ENCODE results near the gene TNPO3.

The TNPO3 gene

DNA sequence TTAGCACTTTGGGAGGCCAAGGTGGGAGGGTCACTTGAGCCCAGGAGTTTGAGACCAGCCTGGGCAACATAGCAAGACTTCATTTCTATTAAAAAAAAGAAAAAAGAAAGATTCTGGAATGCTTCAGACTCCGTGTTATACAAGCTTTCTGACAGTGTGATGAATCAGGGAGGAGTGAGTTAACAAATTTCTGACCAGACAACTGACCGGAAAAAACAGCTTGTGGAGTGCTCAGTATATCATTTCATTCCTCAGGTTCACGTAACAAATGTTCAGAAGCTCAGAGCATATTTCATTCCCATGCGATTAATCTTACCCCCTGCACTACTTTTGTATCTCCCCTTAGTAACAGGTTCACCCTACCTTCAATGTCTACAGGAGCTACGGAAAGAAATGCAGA is 28.6 kb upstream of the TNPO3 start:
- H3K4me3 ChIP-seq (ENCODE audit: low read depth, low read length): no peak overlapping the region
- TF ChIP-seq, protein P1, sequence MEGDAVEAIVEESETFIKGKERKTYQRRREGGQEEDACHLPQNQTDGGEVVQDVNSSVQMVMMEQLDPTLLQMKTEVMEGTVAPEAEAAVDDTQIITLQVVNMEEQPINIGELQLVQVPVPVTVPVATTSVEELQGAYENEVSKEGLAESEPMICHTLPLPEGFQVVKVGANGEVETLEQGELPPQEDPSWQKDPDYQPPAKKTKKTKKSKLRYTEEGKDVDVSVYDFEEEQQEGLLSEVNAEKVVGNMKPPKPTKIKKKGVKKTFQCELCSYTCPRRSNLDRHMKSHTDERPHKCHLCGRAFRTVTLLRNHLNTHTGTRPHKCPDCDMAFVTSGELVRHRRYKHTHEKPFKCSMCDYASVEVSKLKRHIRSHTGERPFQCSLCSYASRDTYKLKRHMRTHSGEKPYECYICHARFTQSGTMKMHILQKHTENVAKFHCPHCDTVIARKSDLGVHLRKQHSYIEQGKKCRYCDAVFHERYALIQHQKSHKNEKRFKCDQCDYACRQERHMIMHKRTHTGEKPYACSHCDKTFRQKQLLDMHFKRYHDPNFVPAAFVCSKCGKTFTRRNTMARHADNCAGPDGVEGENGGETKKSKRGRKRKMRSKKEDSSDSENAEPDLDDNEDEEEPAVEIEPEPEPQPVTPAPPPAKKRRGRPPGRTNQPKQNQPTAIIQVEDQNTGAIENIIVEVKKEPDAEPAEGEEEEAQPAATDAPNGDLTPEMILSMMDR (IDR thresholded peaks at IDR 0.05; ENCODE audit: control insufficient read depth, extremely low read depth, insufficient read depth): no peak
- no peak for DNase-seq (ENCODE audit: low read depth)

GRCh38 chr7:129078455-129078854 is 23.5 kb upstream of the TNPO3 start:
- TF ChIP-seq, protein P1 (IDR thresholded peaks at IDR 0.05; ENCODE audit: control insufficient read depth, extremely low read depth, insufficient read depth): no peak
- no peak overlapping the region for H3K4me3 ChIP-seq (ENCODE audit: low read depth, low read length)
- DNase-seq (ENCODE audit: low read depth): no peak

DNA sequence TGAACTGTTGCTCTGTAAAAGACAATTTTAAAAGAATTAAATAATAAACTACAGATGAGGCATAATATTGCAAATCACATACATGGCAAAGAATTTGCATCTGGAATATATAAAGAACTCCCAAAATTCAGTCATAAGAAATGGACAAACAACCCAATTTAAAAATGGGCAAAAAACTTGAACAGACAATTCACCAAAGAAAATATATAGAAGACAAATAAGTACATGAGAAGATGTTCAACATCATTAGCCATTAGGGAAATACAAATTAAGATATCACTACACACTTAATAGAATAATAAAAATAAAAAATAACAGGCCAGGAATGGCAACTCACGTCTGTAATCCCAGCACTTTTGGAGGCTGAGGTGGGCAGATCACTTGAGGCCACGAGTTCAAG is 22.0 kb upstream of the TNPO3 start:
- TF ChIP-seq, protein P1 (IDR thresholded peaks at IDR 0.05; ENCODE audit: control insufficient read depth, extremely low read depth, insufficient read depth): no peak
- DNase-seq (ENCODE audit: low read depth): no peak
- no peak overlapping the region for H3K4me3 ChIP-seq (ENCODE audit: low read depth, low read length)

DNA sequence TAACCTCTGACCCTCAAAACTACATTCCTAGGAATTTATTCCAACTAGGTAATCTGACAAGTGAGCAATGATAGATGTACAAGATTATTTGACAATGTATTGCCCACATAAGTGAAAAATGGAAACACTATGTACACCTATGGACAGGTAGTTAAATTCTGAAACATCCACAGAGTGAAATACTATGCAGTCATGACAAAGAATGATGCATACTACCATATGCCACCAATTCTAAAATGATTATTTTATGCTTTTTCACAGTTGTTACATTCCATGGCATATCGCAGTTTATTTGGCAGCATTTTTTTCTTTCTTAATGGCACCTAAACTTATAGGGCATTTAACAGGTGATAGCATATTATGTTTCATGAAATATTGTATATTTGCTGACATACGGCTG is 20.1 kb upstream of the TNPO3 start:
- TF ChIP-seq, protein P1 (IDR thresholded peaks at IDR 0.05; ENCODE audit: control insufficient read depth, extremely low read depth, insufficient read depth): no peak
- no peak overlapping the region for H3K4me3 ChIP-seq (ENCODE audit: low read depth, low read length)
- DNase-seq (ENCODE audit: low read depth): no peak

DNA sequence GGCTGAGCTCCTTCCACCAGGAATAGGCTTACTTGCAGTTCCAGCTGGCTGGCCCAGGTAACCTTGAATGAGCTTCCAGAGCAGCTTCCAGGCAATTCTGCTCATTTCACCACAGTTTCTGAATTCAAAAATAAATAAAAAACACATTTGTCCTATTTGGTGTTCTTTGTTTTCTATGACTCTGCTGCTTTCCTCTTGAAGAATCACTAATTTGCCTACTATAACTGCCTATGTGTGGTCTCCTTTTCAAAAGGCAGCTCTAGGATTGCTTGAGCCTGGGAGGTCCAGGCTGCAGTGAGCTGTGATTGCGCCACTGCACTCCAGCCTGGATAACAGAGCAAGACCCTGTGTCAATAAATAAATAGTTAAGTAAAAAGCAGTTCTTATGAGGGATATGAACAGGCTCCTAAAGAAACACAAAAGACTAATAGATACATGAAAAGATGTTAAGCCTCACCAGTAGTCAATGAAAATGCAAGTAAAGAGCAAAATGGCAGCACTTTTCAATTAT is 19.5 kb upstream of the TNPO3 start:
- DNase-seq (ENCODE audit: low read depth): no peak
- no peak overlapping the region for H3K4me3 ChIP-seq (ENCODE audit: low read depth, low read length)
- TF ChIP-seq, protein P1 (IDR thresholded peaks at IDR 0.05; ENCODE audit: control insufficient read depth, extremely low read depth, insufficient read depth): no peak

DNA sequence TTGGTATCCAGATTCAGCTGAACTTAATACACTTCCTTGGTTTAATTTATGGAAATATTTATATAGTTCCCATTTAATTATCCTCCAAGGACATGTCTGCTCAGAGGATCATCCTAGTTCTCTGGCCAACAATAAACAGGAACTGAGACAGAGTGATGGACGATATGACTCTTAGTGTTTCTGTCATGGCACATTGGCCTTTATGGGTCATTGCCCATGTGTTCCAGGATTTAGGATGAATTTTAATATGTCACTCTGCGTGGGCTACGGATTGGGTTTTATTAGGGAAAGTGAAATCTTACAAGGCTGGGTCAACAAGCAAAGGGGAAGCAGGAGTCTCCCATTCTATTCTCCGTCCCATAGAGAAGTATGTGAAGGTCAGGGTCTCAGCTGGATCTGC is 18.8 kb upstream of the TNPO3 start:
- no peak overlapping the region for H3K4me3 ChIP-seq (ENCODE audit: low read depth, low read length)
- no peak for DNase-seq (ENCODE audit: low read depth)

DNA sequence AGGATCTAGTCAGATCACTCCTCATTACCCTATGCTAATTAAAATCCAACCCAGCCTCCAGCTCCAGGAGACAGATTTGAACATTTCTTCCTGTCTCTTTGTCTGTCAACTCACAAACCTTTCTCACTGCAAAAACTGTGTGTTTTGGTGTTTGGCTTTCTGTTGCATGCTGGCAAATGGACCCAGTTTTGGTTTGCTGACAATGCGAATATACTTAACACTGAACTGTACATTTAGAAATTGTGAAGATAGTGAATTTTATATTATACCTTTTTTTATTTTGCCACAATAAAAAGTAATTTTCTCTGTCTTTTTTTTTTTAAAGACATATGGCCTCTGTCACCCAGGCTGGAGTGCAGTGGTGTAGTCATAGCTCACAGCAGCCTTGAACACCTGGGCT is 18.3 kb upstream of the TNPO3 start:
- no peak for DNase-seq (ENCODE audit: low read depth)

More for the DNA sequence above, 18.8 kb upstream of the TNPO3 start:
- TF ChIP-seq, protein P1 (IDR thresholded peaks at IDR 0.05; ENCODE audit: control insufficient read depth, extremely low read depth, insufficient read depth): no peak

More for the DNA sequence above, 18.3 kb upstream of the TNPO3 start:
- H3K4me3 ChIP-seq (ENCODE audit: low read depth, low read length): no peak overlapping the region
- TF ChIP-seq, protein P1 (IDR thresholded peaks at IDR 0.05; ENCODE audit: control insufficient read depth, extremely low read depth, insufficient read depth): no peak
